ENCODE measurements around the gene IDNK. TPM values are rescaled to one million over a fixed set of nuclear protein-coding genes. Genes with fewer than 3 reads are reported as not detected.

The IDNK gene
- total and polyA plus RNA-seq, 2 of the 4 experiments (the other 2 are of a cell fraction): 1.4 to 2.3 TPM

DNA sequence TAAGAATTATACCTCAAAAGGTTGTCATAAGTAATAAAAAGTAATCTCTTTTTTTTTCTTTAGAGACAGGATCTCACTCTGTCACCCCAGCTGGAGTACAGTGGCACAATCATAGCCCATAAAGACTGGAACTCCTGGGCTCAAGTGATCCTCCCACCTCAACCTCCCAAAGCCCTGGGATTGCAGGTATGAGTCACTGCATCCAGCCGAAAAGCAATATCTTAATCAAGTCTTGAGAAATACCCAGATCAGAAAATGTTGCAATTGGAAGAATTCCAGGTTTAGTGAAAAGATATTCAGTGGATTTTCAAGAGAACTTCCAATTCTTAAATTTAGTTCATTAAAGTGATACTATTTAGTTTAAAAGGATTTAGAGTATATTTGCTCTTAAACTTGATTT, 40.9 kb upstream of the IDNK start:
- DNase-seq (peak; percentile 36), ATAC-seq (ENCODE audit: low read depth) (no peak)
- Histone ChIP-seq H3K9me1 (ENCODE audit: insufficient read depth, low read length) (no peaks in the 10 kb centered on the region), H4K20me1 (ENCODE audit: insufficient read depth, low read length) (no peaks in the 10 kb centered on the region), H3K9me3 (ENCODE audit: control insufficient read depth, insufficient read depth, low read length) (no peaks in the 10 kb centered on the region), H2BK120ac (ENCODE audit: low read depth, low read length) (no peak overlapping the region), H4K5ac (ENCODE audit: low read depth, low read length) (no peak overlapping the region), H3K4me1 (ENCODE audit: control insufficient read depth, insufficient read depth, low read length) (no peaks in the 10 kb centered on the region), H4K8ac (ENCODE audit: low read depth in 2 of 2, low read length in 2 of 2) (no peak overlapping the region), H3K27ac (ENCODE audit: insufficient read depth, low read length) (no peak overlapping the region), H3K9ac (ENCODE audit: low read depth, low read length) (no peak overlapping the region), H2BK5ac (ENCODE audit: low read depth, low read length, poor library complexity, severe bottlenecking) (no peak overlapping the region), H2AK9ac (replicated peaks; ENCODE audit: low read depth, low read length, poor library complexity) (no peak overlapping the region), H2AFZ (replicated peaks; ENCODE audit: low read length, poor library complexity) (no peak overlapping the region), H2BK20ac (ENCODE audit: low read depth, low read length) (no peak overlapping the region), H2BK15ac (ENCODE audit: low read depth, low read length) (no peak overlapping the region), H3K27me3 (ENCODE audit: control insufficient read depth, insufficient read depth, low read length) (no peaks in the 10 kb centered on the region), H3K14ac (replicated peaks; ENCODE audit: low read depth, low read length) (no peak overlapping the region), H3K36me3 (ENCODE audit: control insufficient read depth, insufficient read depth, low read length) (no peaks in the 10 kb centered on the region), H3K4me3 (ENCODE audit: insufficient read depth, low read depth, low read length) (no peak overlapping the region), H3K4ac (ENCODE audit: low read depth, low read length) (no peak overlapping the region), H3K79me1 (ENCODE audit: low read depth in 1 of 2, low read length in 2 of 2) (no peaks in the 10 kb centered on the region), H3K56ac (ENCODE audit: extremely low read depth, insufficient read depth, low read length) (no peak overlapping the region), H3K18ac (ENCODE audit: low read depth, low read length) (no peak overlapping the region), H2AK5ac (ENCODE audit: low read depth, low read length) (no peak overlapping the region), H3K4me2 (ENCODE audit: low read depth, low read length) (no peak overlapping the region), H4K91ac (ENCODE audit: insufficient read depth, low read depth, low read length) (no peak overlapping the region), H3K23ac (ENCODE audit: low read depth, low read length) (no peak overlapping the region)
- intact Hi-C loops (cut with micrococcal nuclease) (no loop called here), dilution Hi-C loops (cut with HindIII; ENCODE audit: low sequenced_read_pairs, unreplicated experiment) (no loop called here), in situ Hi-C loops (cut with MboI; ENCODE audit: low sequenced_read_pairs) (no loop called here)
- BruUV-seq (replicated peaks): no TSS peak
- no CpG with 5 or more reads among the region's 1 CpG for WGBS, 2 experiments (ENCODE audit: extremely low coverage in 2 of 2, insufficient read length in 1 of 2)
- TF ChIP-seq SMC3 (IDR thresholded peaks at IDR 0.05; ENCODE audit: low read depth, low read length) (no peak), MAZ (IDR thresholded peaks at IDR 0.05; ENCODE audit: borderline replicate concordance, low read depth, low read length) (no peak)
- TF ChIP-seq, protein P1, sequence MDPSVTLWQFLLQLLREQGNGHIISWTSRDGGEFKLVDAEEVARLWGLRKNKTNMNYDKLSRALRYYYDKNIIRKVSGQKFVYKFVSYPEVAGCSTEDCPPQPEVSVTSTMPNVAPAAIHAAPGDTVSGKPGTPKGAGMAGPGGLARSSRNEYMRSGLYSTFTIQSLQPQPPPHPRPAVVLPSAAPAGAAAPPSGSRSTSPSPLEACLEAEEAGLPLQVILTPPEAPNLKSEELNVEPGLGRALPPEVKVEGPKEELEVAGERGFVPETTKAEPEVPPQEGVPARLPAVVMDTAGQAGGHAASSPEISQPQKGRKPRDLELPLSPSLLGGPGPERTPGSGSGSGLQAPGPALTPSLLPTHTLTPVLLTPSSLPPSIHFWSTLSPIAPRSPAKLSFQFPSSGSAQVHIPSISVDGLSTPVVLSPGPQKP (IDR thresholded peaks at IDR 0.05; ENCODE audit: borderline replicate concordance, low read depth, low read length): no peak
- ChIA-PET POLR2A (ENCODE audit: unreplicated experiment) (no interaction called here), CTCF (no interaction called here)
